ENCODE data around the gene CPEB3.
"Not testable (repeated sequence)": the region's sequence is repeated elsewhere in the genome, so short reads cannot be mapped to it uniquely, and the experiment has no call there.

The CPEB3 gene

GRCh38 chr10:92208157-92208720 is 82.6 kb downstream of the CPEB3 start:
- no peak for DNase-seq

GRCh38 chr10:92207061-92207460 is 83.8 kb downstream of the CPEB3 start:
- DNase-seq, result no peak

GRCh38 chr10:92203919-92204623 is 86.8 kb downstream of the CPEB3 start:
- no peak for DNase-seq

GRCh38 chr10:92202536-92202935 is 88.3 kb downstream of the CPEB3 start:
- no peak for DNase-seq

- no peak for DNase-seq
Observed at GRCh38 chr10:92200564-92200963, 90.3 kb downstream of the CPEB3 start.

- no peak for DNase-seq
Observed at GRCh38 chr10:92187101-92187500, 103.8 kb downstream of the CPEB3 start.

- no peak for DNase-seq
Observed at GRCh38 chr10:92184977-92185376, 105.9 kb downstream of the CPEB3 start.

GRCh38 chr10:92183199-92183598 is 107.7 kb downstream of the CPEB3 start:
- no peak for DNase-seq

GRCh38 chr10:92181575-92181974 is 109.3 kb downstream of the CPEB3 start:
- DNase-seq, result no peak

GRCh38 chr10:92180399-92180798 is 110.5 kb downstream of the CPEB3 start:
- no peak for DNase-seq

- no peak for DNase-seq
Observed at GRCh38 chr10:92177546-92177945, 113.3 kb downstream of the CPEB3 start.

- no peak for DNase-seq
Observed at GRCh38 chr10:92175164-92175563, 115.7 kb downstream of the CPEB3 start.

GRCh38 chr10:92173996-92174395 is 116.9 kb downstream of the CPEB3 start:
- DNase-seq, result no peak

- no peak for DNase-seq
Observed at GRCh38 chr10:92164036-92164696, 126.7 kb downstream of the CPEB3 start.

GRCh38 chr10:92162541-92162940 is 128.3 kb downstream of the CPEB3 start:
- DNase-seq, result no peak

GRCh38 chr10:92156874-92157773 is 133.8 kb downstream of the CPEB3 start:
- DNase-seq, result no peak

- DNase-seq, result no peak
Observed at GRCh38 chr10:92150823-92151222, 140.1 kb downstream of the CPEB3 start.

- no peak for DNase-seq
Observed at GRCh38 chr10:92149261-92149660, 141.6 kb downstream of the CPEB3 start.

- DNase-seq, result no peak
Observed at GRCh38 chr10:92146781-92147180, 144.1 kb downstream of the CPEB3 start.

- no peak for DNase-seq
Observed at GRCh38 chr10:92146107-92146506, 144.8 kb downstream of the CPEB3 start.

- no peak for DNase-seq
Observed at GRCh38 chr10:92142949-92143348, 147.9 kb downstream of the CPEB3 start.

- no peak for DNase-seq
Observed at GRCh38 chr10:92142512-92142911, 148.4 kb downstream of the CPEB3 start.

GRCh38 chr10:92141147-92141546 is 149.7 kb downstream of the CPEB3 start:
- DNase-seq, result not testable (repeated sequence)
